Measurements from ENCODE around the gene SYCE3.
"Not testable (repeated sequence)": the region's sequence is repeated elsewhere in the genome, so short reads cannot be mapped to it uniquely, and the experiment has no call there.

The SYCE3 gene

GRCh38 chr22:50520184-50520583, 42.5 kb downstream of the SYCE3 start:
- not testable (repeated sequence) for DNase-seq (ENCODE audit: low read depth)

GRCh38 chr22:50519151-50519550, 43.6 kb downstream of the SYCE3 start:
- no peak for DNase-seq (ENCODE audit: low read depth)

- no peak for DNase-seq (ENCODE audit: low read depth)
Observed at GRCh38 chr22:50518606-50519005, 44.1 kb downstream of the SYCE3 start.

GRCh38 chr22:50517495-50518260, 45.0 kb downstream of the SYCE3 start:
- no peak for DNase-seq (ENCODE audit: low read depth)

- DNase-seq (ENCODE audit: low read depth) = no peak
Observed at GRCh38 chr22:50516891-50517290, 45.8 kb downstream of the SYCE3 start.

GRCh38 chr22:50516068-50516467, 46.7 kb downstream of the SYCE3 start:
- no peak for DNase-seq (ENCODE audit: low read depth)

GRCh38 chr22:50513175-50513574, 49.5 kb downstream of the SYCE3 start:
- DNase-seq (ENCODE audit: low read depth) = no peak

GRCh38 chr22:50508897-50509296, 53.8 kb downstream of the SYCE3 start:
- DNase-seq (ENCODE audit: low read depth) = no peak

GRCh38 chr22:50507991-50508884, 54.5 kb downstream of the SYCE3 start, which contains the start of gene NCAPH2:
TSS of gene NCAPH2 (plus strand) at chr22:50508224. CDS start at chr22:50508338, 114 bp downstream.
- DNase-seq (ENCODE audit: low read depth) = peak; percentile 97

- DNase-seq (ENCODE audit: low read depth) = peak; percentile 85
Observed at GRCh38 chr22:50507421-50507990, 55.2 kb downstream of the SYCE3 start, which contains the start of gene LMF2. TSS of gene LMF2 (minus strand) at chr22:50507702. CDS start at chr22:50507675, 27 bp downstream.

GRCh38 chr22:50506611-50507420, 55.9 kb downstream of the SYCE3 start:
- no peak for DNase-seq (ENCODE audit: low read depth)

- DNase-seq (ENCODE audit: low read depth) = no peak
Observed at GRCh38 chr22:50505776-50506610, 56.7 kb downstream of the SYCE3 start.

GRCh38 chr22:50505276-50505775, 57.4 kb downstream of the SYCE3 start:
- DNase-seq (ENCODE audit: low read depth) = no peak

- no peak for DNase-seq (ENCODE audit: low read depth)
Observed at GRCh38 chr22:50504369-50505211, 58.1 kb downstream of the SYCE3 start.

GRCh38 chr22:50503475-50504145, 59.1 kb downstream of the SYCE3 start:
- no peak for DNase-seq (ENCODE audit: low read depth)

- DNase-seq (ENCODE audit: low read depth) = no peak
Observed at GRCh38 chr22:50502628-50503474, 59.9 kb downstream of the SYCE3 start.

- DNase-seq (ENCODE audit: low read depth) = no peak
Observed at GRCh38 chr22:50502096-50502495, 60.6 kb downstream of the SYCE3 start.

All from stimulated activated CD8-positive, alpha-beta memory T cell treated with anti-CD3 and anti-CD28 coated beads, Interleukin-12 subunit alpha, Interleukin-12 subunit beta, amount 100 ng/mL, for 1 hour (primary cell).